ENCODE measurements around the gene MAGEA2B.
"Not testable (repeated sequence)": the region's sequence is repeated elsewhere in the genome, so short reads cannot be mapped to it uniquely, and the experiment has no call there.

The MAGEA2B gene

DNA sequence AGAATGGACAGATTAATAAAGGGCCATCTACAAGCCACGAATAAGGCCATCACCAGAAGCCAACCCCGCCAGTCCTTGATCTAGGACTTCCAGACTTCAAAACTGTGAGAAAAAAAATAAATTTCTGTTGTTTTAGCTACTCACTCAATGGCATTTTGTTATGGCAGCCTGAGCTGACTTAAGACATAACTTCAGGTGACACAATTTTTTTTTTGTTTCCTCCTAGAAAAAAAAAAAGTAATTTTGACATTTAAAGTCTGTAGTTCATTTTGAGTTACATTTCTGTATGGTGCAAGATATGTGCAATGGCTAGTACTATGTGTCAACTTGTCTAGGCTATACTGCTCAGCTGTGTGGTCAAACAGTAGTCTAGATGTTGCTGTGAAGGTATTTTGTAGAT, 44.5 kb downstream of the MAGEA2B start, which contains the start of gene CSAG3:
TSS of gene CSAG3 (plus strand) at position 301 of the 400 bp plus-strand sequence.
- DNase-seq (ENCODE audit: low read depth), result not testable (repeated sequence)

- DNase-seq (ENCODE audit: low read depth), result not testable (repeated sequence)
Measured at GRCh38 chrX:152759544-152759943, 45.1 kb downstream of the MAGEA2B start.

GRCh38 chrX:152761582-152761981, 47.2 kb downstream of the MAGEA2B start:
- not testable (repeated sequence) for DNase-seq (ENCODE audit: low read depth)

DNA sequence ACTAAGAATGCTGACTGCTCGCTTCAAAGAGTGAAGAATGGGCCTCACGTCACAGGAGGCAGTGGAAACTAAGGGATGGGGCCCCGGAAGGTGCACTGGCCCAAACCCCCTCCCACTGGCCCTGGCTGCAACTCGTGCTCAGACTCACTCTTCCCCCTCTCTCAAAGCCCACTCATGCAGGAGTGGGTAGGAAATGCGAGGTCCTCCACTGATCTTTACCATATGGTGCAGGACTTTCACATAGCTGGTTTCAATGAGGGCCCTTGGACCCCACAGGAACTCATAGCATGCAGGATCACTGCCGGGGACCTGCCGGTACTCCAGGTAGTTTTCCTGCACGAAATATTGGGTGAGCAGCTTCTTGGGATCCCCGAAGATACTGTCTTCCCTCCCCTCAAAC, 52.1 kb downstream of the MAGEA2B start:
- not testable (repeated sequence) for DNase-seq (ENCODE audit: low read depth)
